K562 (cell line): ENCODE measurements around the gene IARS1. TPM values are rescaled to one million over a fixed set of nuclear protein-coding genes. Genes with fewer than 3 reads are reported as not detected.

Experiments used
- ATAC-seq: fragments of 200-7000 bp; cut with Tn5 transposase; 3 replicates; pipeline ENCODE4 v1.9.1; 2020; ENCODE audit warnings: moderate library complexity
- BruUV-seq: library from RNA; stranded (reverse); fragments of 400-500 nt; replicated peaks from 2 replicates; lab custom pipeline; 2021; lab: Mats Ljungman, UMichigan
- CTCF ChIA-PET: fragments of 300-600 bp; formaldehyde crosslinking; extraction: SDS; loops from one replicate; lab custom pipeline; 2021; ENCODE audit warnings: low intra/inter-chr PET ratio; lab: Yijun Ruan, JAX
- POLR2A ChIA-PET: fragments of 300-600, 350-650 bp; sonication (Branson Sonifier 250); formaldehyde crosslinking; extraction: SDS; loops from one replicate; lab custom pipeline; 2021; ENCODE audit warnings: antibody characterized with exemption, inconsistent platforms; lab: Yijun Ruan, JAX
- DNase-seq, 4 experiments: peaks; one replicate each; pipeline versions ENCODE4 v3.0.0 to v3.0.0-alpha.2; 2011 to 2018; ENCODE audit warnings: low spot score in 3 of 4, mixed read lengths in 3 of 4; ENCODE audit errors: extremely low read depth in 1 of 4
- FAIRE-seq: peaks from 2 replicates; lab custom pipeline; 2011; peaks lifted over from hg19 to GRCh38; lab: Jason Lieb, UNC
- H2AFZ ChIP-seq: 2 replicates; pipeline ENCODE4 v1.6.0; 2011; ENCODE audit warnings: low read depth, low read length, control low read depth, inconsistent platforms
- H3K27ac ChIP-seq: fragments of 200-600 bp; 3 replicates; pipeline ENCODE4 v1.8.0; 2011; ENCODE audit warnings: low read depth, mild to moderate bottlenecking, control low read depth, inconsistent platforms, low read length, moderate library complexity, mixed read lengths; ENCODE audit errors: extremely low read depth
- H3K27me3 ChIP-seq, 2 experiments: fragments of 300-600 bp in 1 of 2; 2 replicates in 1 of 2; 3 replicates in 1 of 2; pipeline versions ENCODE4 v1.6.0 to v1.8.0; 2011; ENCODE audit warnings: inconsistent platforms in 2 of 2, low read length in 2 of 2, mild to moderate bottlenecking in 1 of 2, mixed read lengths in 1 of 2, moderate library complexity in 1 of 2; ENCODE audit not compliant: control insufficient read depth in 2 of 2, insufficient read depth in 2 of 2
- H3K36me3 ChIP-seq: fragments of 300-600 bp; 3 replicates; pipeline ENCODE4 v1.8.0; 2011; ENCODE audit warnings: mild to moderate bottlenecking, low read length, inconsistent platforms; ENCODE audit not compliant: control insufficient read depth, insufficient read depth
- H3K4me1 ChIP-seq, 2 experiments: fragments of 200-600 bp in 1 of 2; replicated peaks in 1 of 2; 2 replicates in 1 of 2; 3 replicates in 1 of 2; pipeline versions ENCODE4 v1.5.1 to v1.8.0; 2011; ENCODE audit warnings: inconsistent platforms in 2 of 2, low read length in 2 of 2, mild to moderate bottlenecking in 1 of 2, mixed read lengths in 1 of 2, moderate library complexity in 1 of 2; ENCODE audit not compliant: control insufficient read depth in 2 of 2, insufficient read depth in 2 of 2
- H3K4me2 ChIP-seq: 2 replicates; pipeline ENCODE4 v1.6.1; 2011; ENCODE audit warnings: low read length, control low read depth, inconsistent platforms, mixed read lengths; ENCODE audit not compliant: insufficient read depth
- H3K4me3 ChIP-seq: fragments of 200-600 bp; sonication (generic), shearing (Covaris generic); 2 replicates; pipeline ENCODE4 v1.5.1; 2016; ENCODE audit warnings: control low read depth, inconsistent platforms
- H3K79me2 ChIP-seq: fragments of 200-600 bp; 3 replicates; pipeline ENCODE4 v1.8.0; 2011; ENCODE audit warnings: low read length, inconsistent platforms; ENCODE audit not compliant: control insufficient read depth, insufficient read depth
- H3K9ac ChIP-seq, 2 experiments: 2 replicates each; pipeline versions ENCODE4 v1.6.0 to v1.6.1; 2011; ENCODE audit warnings: low read depth in 2 of 2, low read length in 2 of 2, control low read depth in 1 of 2, inconsistent platforms in 1 of 2, mild to moderate bottlenecking in 1 of 2, mixed read lengths in 1 of 2; ENCODE audit not compliant: insufficient read depth in 1 of 2
- H3K9me1 ChIP-seq: one replicate; pipeline ENCODE4 v1.6.0; 2011; ENCODE audit warnings: inconsistent platforms, mild to moderate bottlenecking, low read length, moderate library complexity; ENCODE audit not compliant: control insufficient read depth, insufficient read depth
- H3K9me3 ChIP-seq: replicated peaks from 2 replicates; pipeline ENCODE4 v1.5.1; 2011; ENCODE audit warnings: low read depth, low read length, inconsistent platforms; ENCODE audit not compliant: control insufficient read depth, insufficient read depth
- H4K20me1 ChIP-seq: replicated peaks from 2 replicates; pipeline ENCODE4 v1.6.1; 2011; ENCODE audit warnings: low read length, inconsistent platforms, mixed read lengths; ENCODE audit not compliant: control insufficient read depth, insufficient read depth
- EWSR1 ChIP-seq: fragments of 450-650 bp; IDR thresholded peaks from 2 replicates; pipeline ENCODE4 v1.6.1; 2018; ENCODE audit warnings: borderline replicate concordance, mild to moderate bottlenecking, low read depth, moderate library complexity; ENCODE audit not compliant: partially characterized antibody
- FOS ChIP-seq: IDR thresholded peaks from 3 replicates; pipeline ENCODE4 v1.6.1; 2011; ENCODE audit not compliant: insufficient read length; ENCODE audit errors: extremely low read depth
- MEIS2 ChIP-seq: fragments of 450-650 bp; IDR thresholded peaks from 2 replicates; pipeline ENCODE4 v1.6.1; 2014; ENCODE audit warnings: mild to moderate bottlenecking; ENCODE audit not compliant: partially characterized antibody
- MYC ChIP-seq, 2 experiments: fragments of 250-450 bp in 1 of 2; sonication (Bioruptor Pico) in 1 of 2; IDR thresholded peaks; 2 replicates each; pipeline versions ENCODE4 v1.5.1 to v1.6.1; 2012 to 2021; ENCODE audit warnings: low read depth in 2 of 2, borderline replicate concordance in 1 of 2, improper control_type of control experiment in 1 of 2, low read length in 1 of 2, mild to moderate bottlenecking in 1 of 2, moderate library complexity in 1 of 2
- POLR2A ChIP-seq: fragments of 450-650 bp; conservative IDR thresholded peaks from 2 replicates; pipeline ENCODE4 v1.6.1; 2016
- POLR2B ChIP-seq: fragments of 450-650 bp; IDR thresholded peaks from 2 replicates; pipeline ENCODE4 v1.6.1; 2018; ENCODE audit warnings: low read depth; ENCODE audit not compliant: partially characterized antibody
- RBM15 ChIP-seq: fragments of 200-400 bp; formaldehyde crosslinking; IDR thresholded peaks from 2 replicates; pipeline ENCODE4 v1.6.1; 2018; ENCODE audit warnings: mild to moderate bottlenecking, low read length, moderate library complexity; ENCODE audit not compliant: insufficient read depth
- SLC30A9 ChIP-seq: fragments of 250-450 bp; sonication (Bioruptor Pico); IDR thresholded peaks from 2 replicates; pipeline ENCODE4 v1.8.0; 2022; ENCODE audit warnings: mild to moderate bottlenecking, moderate library complexity
- SMARCA5 ChIP-seq: fragments of 450-650 bp; IDR thresholded peaks from 2 replicates; pipeline ENCODE4 v1.6.1; 2016
- SOX6 ChIP-seq: fragments of 450-650 bp; IDR thresholded peaks from 2 replicates; pipeline ENCODE4 v1.6.1; 2014; ENCODE audit warnings: mild to moderate bottlenecking
- SUPT5H ChIP-seq: fragments of 450-650 bp; IDR thresholded peaks from 2 replicates; pipeline ENCODE4 v1.6.1; 2016
- TSC22D4 ChIP-seq: fragments of 450-650 bp; IDR thresholded peaks from 2 replicates; pipeline ENCODE4 v1.6.1; 2016; ENCODE audit warnings: missing genetic modification characterization, missing biosample characterization, control low read depth
- YBX1 ChIP-seq: fragments of 450-650 bp; IDR thresholded peaks from 2 replicates; pipeline ENCODE4 v1.7.1; 2016; ENCODE audit warnings: mild to moderate bottlenecking
- ZNF143 ChIP-seq: sonication (generic); formaldehyde crosslinking; IDR thresholded peaks from 2 replicates; pipeline ENCODE4 v1.9.0; 2022; ENCODE audit warnings: mild to moderate bottlenecking, missing genetic modification reagents
- ZNF23 ChIP-seq: fragments of 250-450 bp; sonication (Bioruptor Pico); IDR thresholded peaks from 2 replicates; pipeline ENCODE4 v1.4.0; 2020; ENCODE audit warnings: mild to moderate bottlenecking
- ZNF57 ChIP-seq: fragments of 450-650 bp; formaldehyde crosslinking; IDR thresholded peaks from 2 replicates; pipeline ENCODE4 v1.4.0; 2020; ENCODE audit warnings: mild to moderate bottlenecking, moderate library complexity
- WGBS: fragments of 100-300 bp; shearing (Covaris generic); methylation state at CpG from one replicate; pipeline ENCODE4 v1.1.6; 2016; ENCODE audit warnings: low coverage, mixed read lengths; ENCODE audit not compliant: insufficient coverage; ENCODE audit errors: missing lambda C conversion rate; 5-methylcytosine and 5-hydroxymethylcytosine counted together
- in situ Hi-C: fragments of 300-500 bp; cut with MboI; formaldehyde crosslinking; loops from 4 replicates; pipeline ENCODE4 v1.15.0; 2018; ENCODE audit warnings: inconsistent platforms, mixed read lengths
- intact Hi-C: fragments of 100-400 bp; cut with micrococcal nuclease; formaldehyde crosslinking; loops from 2 replicates; pipeline ENCODE4 v1.14.2; 2022
- polyA plus RNA-seq, 8 experiments: library from polyadenylated mRNA; depleted of rRNA in 4 of 8; stranded (reverse) in 5 of 8; unstranded in 3 of 8; fragments of >200 nt; fragmentation: Nextera tagmentation in 2 of 8; fragmentation: Illumina TruSeq in 1 of 8; extraction: Ambion mirVana in 2 of 8; extraction: Trizol in 1 of 8; gene quantifications; 2 replicates each; pipeline versions ENCODE4 v1.2.1 to v1.2.3, GENCODE V29; 2011 to 2014; ENCODE audit warnings: inconsistent platforms in 1 of 8, missing spikeins in 1 of 8
- total RNA-seq, 7 experiments: library from RNA; depleted of rRNA in 6 of 7; stranded (reverse); fragments of >200 nt in 6 of 7; fragmentation: Illumina TruSeq in 2 of 7; extraction: Trizol in 2 of 7; gene quantifications; 2 replicates each; pipeline versions ENCODE4 v1.2.1 to v1.2.3, GENCODE V29; 2011 to 2021; ENCODE audit warnings: low replicate concordance in 1 of 7
- TF ChIP-seq, protein P1 (sequence below), 2 experiments: fragments of 150-350 bp in 1 of 2; IDR thresholded peaks; 2 replicates each; pipeline ENCODE4 v1.6.1; 2012 to 2016; ENCODE audit warnings: low read depth in 2 of 2, low read length in 2 of 2, mild to moderate bottlenecking in 1 of 2, moderate library complexity in 1 of 2
- TF ChIP-seq, protein P2 (sequence below): sonication (generic); formaldehyde crosslinking; IDR thresholded peaks from 2 replicates; pipeline ENCODE4 v1.8.1; 2023; ENCODE audit warnings: mild to moderate bottlenecking, missing genetic modification reagents

The IARS1 gene
- total and polyA plus RNA-seq, 9 of the 15 experiments (the other 6 are each of a cell fraction or from before 2014, with no cell fraction given), result 119 to 371 (median 234) TPM

GRCh38 chr9:92276331-92277032 is 17.0 kb downstream of the IARS1 start:
- POLR2A ChIA-PET, result interaction anchor here (0.9 to 7.9 kb wide), 7 partner anchors 9 to 30 kb away, joined by 3 to 58 read pairs (median 10); no protein-coding TSS in a partner anchor
- FAIRE-seq, result no peak
- H3K36me3 ChIP-seq, result peaks cover 98% of the 10 kb centered on the region
- in situ Hi-C loops (no loop called here), intact Hi-C loops (no loop called here)
- no peaks in the 10 kb centered on the region for H3K9me1 ChIP-seq
- no peak for DNase-seq
- H3K27ac ChIP-seq, result no peak overlapping the region
- H3K4me2 ChIP-seq, result no peak overlapping the region
- H3K4me3 ChIP-seq, result no peak overlapping the region
- H4K20me1 ChIP-seq, result 0 out of 2 replicates have a peak, but pooled peaks cover 6% of the 10 kb centered on the region
- H3K4me1 ChIP-seq, result no peaks in the 10 kb centered on the region
- H3K27me3 ChIP-seq, result no peaks in the 10 kb centered on the region
- H3K9ac ChIP-seq, result no peak overlapping the region
- no peak overlapping the region for H2AFZ ChIP-seq
- no peak for ATAC-seq
- peaks cover 19% of the 10 kb centered on the region; the same call in 2 of the 3 replicates for H3K79me2 ChIP-seq
- no TSS peak for BruUV-seq
- CTCF ChIA-PET, result no interaction called here
- H3K9me3 ChIP-seq, result no peaks in the 10 kb centered on the region
- WGBS, result 85% methylated on average over 11 of the region's 11 CpGs
- peak; percentile 40; the same call in 1 of the 2 replicates for TF ChIP-seq SUPT5H
- no peak for TF ChIP-seq TSC22D4 (tag)
- TF ChIP-seq MEIS2, result no peak
- TF ChIP-seq SOX6, result no peak
- TF ChIP-seq SLC30A9, result no peak
- no peak for TF ChIP-seq ZNF143 (CRISPR knock-in tag)
- no peak for TF ChIP-seq ZNF57 (CRISPR knock-in tag)
- TF ChIP-seq SMARCA5, result no peak
- TF ChIP-seq, protein P1, sequence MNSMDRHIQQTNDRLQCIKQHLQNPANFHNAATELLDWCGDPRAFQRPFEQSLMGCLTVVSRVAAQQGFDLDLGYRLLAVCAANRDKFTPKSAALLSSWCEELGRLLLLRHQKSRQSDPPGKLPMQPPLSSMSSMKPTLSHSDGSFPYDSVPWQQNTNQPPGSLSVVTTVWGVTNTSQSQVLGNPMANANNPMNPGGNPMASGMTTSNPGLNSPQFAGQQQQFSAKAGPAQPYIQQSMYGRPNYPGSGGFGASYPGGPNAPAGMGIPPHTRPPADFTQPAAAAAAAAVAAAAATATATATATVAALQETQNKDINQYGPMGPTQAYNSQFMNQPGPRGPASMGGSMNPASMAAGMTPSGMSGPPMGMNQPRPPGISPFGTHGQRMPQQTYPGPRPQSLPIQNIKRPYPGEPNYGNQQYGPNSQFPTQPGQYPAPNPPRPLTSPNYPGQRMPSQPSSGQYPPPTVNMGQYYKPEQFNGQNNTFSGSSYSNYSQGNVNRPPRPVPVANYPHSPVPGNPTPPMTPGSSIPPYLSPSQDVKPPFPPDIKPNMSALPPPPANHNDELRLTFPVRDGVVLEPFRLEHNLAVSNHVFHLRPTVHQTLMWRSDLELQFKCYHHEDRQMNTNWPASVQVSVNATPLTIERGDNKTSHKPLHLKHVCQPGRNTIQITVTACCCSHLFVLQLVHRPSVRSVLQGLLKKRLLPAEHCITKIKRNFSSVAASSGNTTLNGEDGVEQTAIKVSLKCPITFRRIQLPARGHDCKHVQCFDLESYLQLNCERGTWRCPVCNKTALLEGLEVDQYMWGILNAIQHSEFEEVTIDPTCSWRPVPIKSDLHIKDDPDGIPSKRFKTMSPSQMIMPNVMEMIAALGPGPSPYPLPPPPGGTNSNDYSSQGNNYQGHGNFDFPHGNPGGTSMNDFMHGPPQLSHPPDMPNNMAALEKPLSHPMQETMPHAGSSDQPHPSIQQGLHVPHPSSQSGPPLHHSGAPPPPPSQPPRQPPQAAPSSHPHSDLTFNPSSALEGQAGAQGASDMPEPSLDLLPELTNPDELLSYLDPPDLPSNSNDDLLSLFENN (IDR thresholded peaks at IDR 0.05; ENCODE audit: low read depth in 2 of 2, low read length in 2 of 2), result no peak
- no peak for TF ChIP-seq YBX1
- no peak for TF ChIP-seq MYC (IDR thresholded peaks at IDR 0.05; ENCODE audit: low read depth, low read length)
- no peak for TF ChIP-seq MYC (CRISPR knock-in tag; IDR thresholded peaks at IDR 0.05; ENCODE audit: borderline replicate concordance, low read depth)
- 0 out of 2 replicates have a peak, but pooled peaks have one; percentile 28 for TF ChIP-seq POLR2A
- no peak for TF ChIP-seq RBM15
- TF ChIP-seq, protein P2, sequence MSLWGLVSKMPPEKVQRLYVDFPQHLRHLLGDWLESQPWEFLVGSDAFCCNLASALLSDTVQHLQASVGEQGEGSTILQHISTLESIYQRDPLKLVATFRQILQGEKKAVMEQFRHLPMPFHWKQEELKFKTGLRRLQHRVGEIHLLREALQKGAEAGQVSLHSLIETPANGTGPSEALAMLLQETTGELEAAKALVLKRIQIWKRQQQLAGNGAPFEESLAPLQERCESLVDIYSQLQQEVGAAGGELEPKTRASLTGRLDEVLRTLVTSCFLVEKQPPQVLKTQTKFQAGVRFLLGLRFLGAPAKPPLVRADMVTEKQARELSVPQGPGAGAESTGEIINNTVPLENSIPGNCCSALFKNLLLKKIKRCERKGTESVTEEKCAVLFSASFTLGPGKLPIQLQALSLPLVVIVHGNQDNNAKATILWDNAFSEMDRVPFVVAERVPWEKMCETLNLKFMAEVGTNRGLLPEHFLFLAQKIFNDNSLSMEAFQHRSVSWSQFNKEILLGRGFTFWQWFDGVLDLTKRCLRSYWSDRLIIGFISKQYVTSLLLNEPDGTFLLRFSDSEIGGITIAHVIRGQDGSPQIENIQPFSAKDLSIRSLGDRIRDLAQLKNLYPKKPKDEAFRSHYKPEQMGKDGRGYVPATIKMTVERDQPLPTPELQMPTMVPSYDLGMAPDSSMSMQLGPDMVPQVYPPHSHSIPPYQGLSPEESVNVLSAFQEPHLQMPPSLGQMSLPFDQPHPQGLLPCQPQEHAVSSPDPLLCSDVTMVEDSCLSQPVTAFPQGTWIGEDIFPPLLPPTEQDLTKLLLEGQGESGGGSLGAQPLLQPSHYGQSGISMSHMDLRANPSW, result no peak
- TF ChIP-seq FOS, result no peak
- TF ChIP-seq POLR2B, result peak; percentile 35
- TF ChIP-seq EWSR1, result no peak
- no peak for TF ChIP-seq ZNF23
